GM18517 (cell line): ENCODE results near the gene ACSL3.

Source experiments
- ATAC-seq: cut with Tn5 transposase; IDR thresholded peaks from one replicate; pipeline ENCODE4 v1.9.1; 2021; ENCODE audit warnings: mild to moderate bottlenecking, moderate library complexity; ENCODE audit not compliant: unreplicated experiment

Gene ACSL3

GRCh38 chr2:222878877-222879603 lies 18.2 kb downstream of the ACSL3 start:
- ATAC-seq, result no peak

GRCh38 chr2:222879604-222879933 lies 18.7 kb downstream of the ACSL3 start:
- no peak for ATAC-seq

DNA sequence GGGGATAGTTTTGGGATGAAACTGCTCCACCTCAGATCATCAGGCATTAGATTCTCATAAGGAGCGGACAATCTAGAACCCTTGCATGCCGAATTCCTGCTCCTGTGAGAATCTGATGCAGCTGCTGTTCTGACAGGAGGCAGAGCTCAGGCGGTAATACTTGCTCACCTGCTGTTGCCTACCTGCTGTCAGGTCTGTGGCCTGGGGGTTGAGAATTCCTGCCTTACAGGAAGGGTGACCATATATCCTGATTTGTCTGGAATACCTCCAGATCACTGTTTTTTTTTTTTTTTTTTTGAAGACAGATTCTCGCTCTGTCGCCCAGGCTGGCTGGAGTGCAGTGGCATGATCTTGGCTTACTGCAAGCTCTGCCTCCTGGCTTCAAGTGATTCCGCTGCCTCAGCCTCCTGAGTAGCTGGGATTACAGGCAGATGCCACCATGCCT lies 21.7 kb downstream of the ACSL3 start:
- ATAC-seq, result no peak

GRCh38 chr2:222883420-222883819 lies 22.6 kb downstream of the ACSL3 start:
- no peak for ATAC-seq

- no peak for ATAC-seq
Measured at GRCh38 chr2:222884114-222884771, 23.4 kb downstream of the ACSL3 start.

DNA sequence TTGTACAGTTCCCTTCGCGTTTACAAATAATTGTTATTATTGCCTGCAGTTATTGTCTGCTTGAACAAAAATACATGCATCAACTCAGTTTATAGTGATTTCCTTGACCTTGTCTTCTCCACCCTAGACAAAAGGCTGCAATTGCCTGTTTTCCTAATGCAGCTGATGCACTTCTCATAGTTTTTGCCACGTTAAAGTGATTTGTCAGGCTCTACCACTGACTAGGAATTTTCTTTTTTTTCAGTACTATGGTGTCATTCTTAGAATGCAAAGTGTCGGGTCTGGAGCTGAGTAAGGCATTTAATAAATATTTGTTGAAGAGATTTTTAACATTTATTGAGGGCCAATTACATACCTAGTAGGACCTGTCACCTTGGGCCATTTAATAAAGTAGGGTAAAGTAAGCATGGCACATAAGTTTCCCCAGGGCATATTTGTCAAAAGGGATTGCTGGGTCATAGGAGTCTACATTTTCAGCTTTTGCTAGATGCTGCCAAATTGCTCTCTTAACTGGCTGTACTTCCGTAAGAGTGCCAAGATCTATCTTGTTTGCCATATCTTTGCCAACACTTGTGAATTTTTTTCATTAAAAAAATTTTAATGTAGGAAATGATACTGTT lies 24.1 kb downstream of the ACSL3 start:
- no peak for ATAC-seq

GRCh38 chr2:222887124-222887523 lies 26.3 kb downstream of the ACSL3 start:
- no peak for ATAC-seq

GRCh38 chr2:222888716-222889115 lies 27.9 kb downstream of the ACSL3 start:
- no peak for ATAC-seq

GRCh38 chr2:222891890-222892289 lies 31.1 kb downstream of the ACSL3 start:
- ATAC-seq, result no peak

GRCh38 chr2:222892321-222892720 lies 31.5 kb downstream of the ACSL3 start:
- ATAC-seq, result no peak

- no peak for ATAC-seq
Measured at GRCh38 chr2:222892761-222893160, 31.9 kb downstream of the ACSL3 start.

DNA sequence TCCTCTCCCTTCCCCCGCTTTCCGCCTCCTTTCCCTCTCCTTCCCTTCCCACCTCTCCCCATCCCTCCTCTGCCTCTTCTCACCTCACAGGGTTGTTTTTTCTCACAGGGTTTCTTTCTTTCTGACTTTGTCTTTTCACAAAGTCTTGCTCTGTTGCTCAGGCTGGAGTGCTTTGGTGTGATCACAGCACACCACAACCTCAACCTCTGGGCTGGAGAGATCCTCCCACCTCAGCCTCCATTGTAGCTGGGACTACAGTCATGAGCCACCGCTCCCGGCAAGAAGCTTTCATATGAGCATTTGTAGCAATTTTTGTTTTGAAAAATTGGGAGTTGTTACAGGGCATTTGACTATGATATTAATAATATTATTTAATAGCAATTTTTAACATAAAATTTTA lies 32.9 kb downstream of the ACSL3 start:
- ATAC-seq, result no peak

DNA sequence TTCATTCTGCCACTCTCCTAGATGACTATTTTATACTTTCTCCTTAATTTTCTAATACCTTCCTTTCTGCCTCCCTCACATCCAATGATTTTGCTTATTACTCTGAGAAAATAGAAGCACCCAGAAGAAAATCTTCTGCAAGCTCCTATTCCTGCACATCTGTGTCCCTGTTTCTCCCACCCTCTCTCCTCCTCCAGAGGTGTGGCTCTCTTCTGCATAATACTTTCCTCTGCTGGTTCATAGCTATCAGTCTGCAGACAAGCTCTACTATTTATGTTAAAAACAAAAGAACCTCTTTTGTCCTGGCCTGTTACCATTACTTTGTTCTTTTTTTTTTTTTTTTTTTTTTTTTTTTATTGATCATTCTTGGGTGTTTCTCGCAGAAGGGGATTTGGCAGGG lies 34.3 kb downstream of the ACSL3 start:
- no peak for ATAC-seq

DNA sequence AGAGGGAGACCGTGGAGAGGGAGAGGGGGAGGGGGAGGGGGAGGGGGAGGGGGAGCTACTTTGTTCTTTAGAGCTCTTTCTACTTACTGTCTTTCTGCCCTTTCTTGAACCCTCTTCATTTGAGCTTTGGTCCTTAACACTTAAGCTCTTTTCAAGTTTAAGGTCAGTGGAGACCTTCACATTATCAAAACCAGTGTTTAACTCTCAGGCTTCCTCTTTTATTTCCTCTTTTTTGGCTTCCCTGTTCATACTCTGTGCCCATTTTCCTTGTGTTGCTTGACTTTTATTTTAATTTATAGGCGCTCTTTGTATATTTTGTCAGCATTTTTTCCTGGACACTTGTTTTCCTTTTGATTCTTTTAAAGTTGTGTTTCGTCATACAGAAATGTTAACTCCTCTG lies 37.1 kb downstream of the ACSL3 start:
- ATAC-seq, result no peak

GRCh38 chr2:222899413-222900181 lies 38.8 kb downstream of the ACSL3 start:
- no peak for ATAC-seq

- no peak for ATAC-seq
Measured at GRCh38 chr2:222900354-222900753, 39.5 kb downstream of the ACSL3 start.

DNA sequence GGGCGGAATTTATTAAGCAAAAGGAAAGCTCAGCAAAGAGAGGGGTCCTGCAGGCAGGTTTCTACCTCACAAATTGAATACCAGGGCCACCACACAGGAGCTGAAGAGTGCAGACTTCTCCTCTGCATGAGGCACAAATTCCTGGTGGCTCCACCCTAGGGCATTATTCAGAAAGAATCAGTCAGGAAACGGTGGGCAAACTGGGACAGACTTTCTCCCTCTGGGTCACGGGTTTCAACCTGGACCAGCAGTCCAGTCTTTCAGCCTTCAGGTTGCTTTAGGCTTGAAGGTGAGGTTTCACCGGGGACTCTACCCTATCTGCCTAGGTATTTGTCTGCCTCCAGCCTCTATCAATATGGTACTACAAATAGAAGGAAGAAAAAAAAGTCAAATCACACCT lies 41.8 kb downstream of the ACSL3 start:
- no peak for ATAC-seq

GRCh38 chr2:222903234-222904220 lies 42.7 kb downstream of the ACSL3 start:
- ATAC-seq, result peak; percentile 90

- ATAC-seq, result no peak
Measured at GRCh38 chr2:222904557-222905258, 43.9 kb downstream of the ACSL3 start.

GRCh38 chr2:222907048-222907447 lies 46.2 kb downstream of the ACSL3 start:
- ATAC-seq, result no peak
